H1 (cell line): Measurements from ENCODE around the gene FOXN3. TPM values are rescaled to one million over a fixed set of nuclear protein-coding genes. Genes with fewer than 3 reads are reported as not detected.

Experiments used
- CTCF ChIA-PET: fragments of 300-600 bp; sonication (Branson Sonifier 250); formaldehyde crosslinking; loops from one replicate; lab custom pipeline; 2021; ENCODE audit not compliant: partially characterized antibody; lab: Charles Lee
- POLR2A ChIA-PET: fragments of 300-600 bp; sonication (Branson Sonifier 250); formaldehyde crosslinking; loops from one replicate; lab custom pipeline; 2021; ENCODE audit warnings: inconsistent platforms; ENCODE audit not compliant: partially characterized antibody; lab: Charles Lee
- DNase-seq, 2 experiments: peaks; one replicate each; pipeline versions ENCODE4 v3.0.0 to v3.0.0-alpha.2; 2010 to 2022; ENCODE audit warnings: low spot score in 2 of 2, low read depth in 1 of 2, mixed read lengths in 1 of 2
- FAIRE-seq: peaks from 2 replicates; lab custom pipeline; 2011; peaks lifted over from hg19 to GRCh38; lab: Jason Lieb, UNC
- H2AFZ ChIP-seq: 2 replicates; pipeline ENCODE4 v1.8.1; 2012; ENCODE audit warnings: low read length, inconsistent platforms
- H2AK5ac ChIP-seq: 2 replicates; pipeline ENCODE4 v1.6.1; 2013; ENCODE audit warnings: low read depth, low read length
- H2BK120ac ChIP-seq: replicated peaks from 2 replicates; pipeline ENCODE3; 2013; ENCODE audit warnings: low read depth, low read length, inconsistent platforms
- H2BK12ac ChIP-seq: 2 replicates; pipeline ENCODE4 v1.6.1; 2013; ENCODE audit warnings: low read depth, low read length
- H2BK15ac ChIP-seq: 2 replicates; pipeline ENCODE4 v1.6.1; 2013; ENCODE audit warnings: low read length
- H2BK20ac ChIP-seq: 2 replicates; pipeline ENCODE4 v1.6.1; 2013; ENCODE audit warnings: low read length
- H2BK5ac ChIP-seq: 2 replicates; pipeline ENCODE4 v1.6.1; 2013; ENCODE audit warnings: low read depth, low read length
- H3K14ac ChIP-seq: 2 replicates; pipeline ENCODE4 v1.6.1; 2013; ENCODE audit warnings: inconsistent platforms; ENCODE audit not compliant: insufficient read length
- H3K18ac ChIP-seq: 2 replicates; pipeline ENCODE4 v1.6.1; 2013; ENCODE audit warnings: low read length; ENCODE audit errors: extremely low read depth
- H3K23ac ChIP-seq: 2 replicates; pipeline ENCODE4 v1.6.1; 2013; ENCODE audit warnings: inconsistent platforms; ENCODE audit not compliant: insufficient read length
- H3K23me2 ChIP-seq: 2 replicates; pipeline ENCODE4 v1.6.1; 2013; ENCODE audit warnings: low read depth, low read length
- H3K27ac ChIP-seq: 2 replicates; pipeline ENCODE4 v1.6.1; 2011; ENCODE audit warnings: low read depth, low read length, inconsistent platforms
- H3K27me3 ChIP-seq, 4 experiments: replicated peaks in 1 of 4; 1 replicate in 1 of 4; 2 replicates in 3 of 4; pipeline versions ENCODE4 v1.6.1 to v1.8.1; 2011 to 2013; ENCODE audit warnings: low read length in 3 of 4, mild to moderate bottlenecking in 3 of 4, inconsistent platforms in 2 of 4, mixed read lengths in 2 of 4, moderate library complexity in 1 of 4; ENCODE audit not compliant: control insufficient read depth in 3 of 4, insufficient read depth in 3 of 4; ENCODE audit errors: extremely low read depth in 1 of 4
- H3K36me3 ChIP-seq, 4 experiments: 2 replicates each; pipeline versions ENCODE4 v1.6.1 to v1.8.1; 2011 to 2013; ENCODE audit warnings: mild to moderate bottlenecking in 4 of 4, low read length in 3 of 4, moderate library complexity in 2 of 4, control low read depth in 1 of 4, inconsistent platforms in 1 of 4; ENCODE audit not compliant: insufficient read depth in 4 of 4, control insufficient read depth in 2 of 4
- H3K4ac ChIP-seq: replicated peaks from 2 replicates; pipeline ENCODE3; 2013; ENCODE audit warnings: low read length, low read depth, mixed read lengths, inconsistent platforms; ENCODE audit not compliant: insufficient read length
- H3K4me1 ChIP-seq, 4 experiments: replicated peaks in 1 of 4; 1 replicate in 1 of 4; 2 replicates in 3 of 4; pipeline versions ENCODE4 v1.6.1 to v1.8.1; 2011 to 2013; ENCODE audit warnings: low read length in 3 of 4, inconsistent platforms in 2 of 4, mixed read lengths in 1 of 4; ENCODE audit not compliant: insufficient read depth in 4 of 4, control insufficient read depth in 3 of 4
- H3K4me2 ChIP-seq, 2 experiments: 2 replicates each; pipeline versions ENCODE4 v1.6.1 to v1.8.1; 2011 to 2013; ENCODE audit warnings: low read depth in 2 of 2, low read length in 2 of 2, control low read depth in 1 of 2, inconsistent platforms in 1 of 2, mild to moderate bottlenecking in 1 of 2; ENCODE audit not compliant: insufficient read depth in 1 of 2
- H3K4me3 ChIP-seq, 4 experiments: fragments of 200-600, 300-600 bp in 1 of 4; sonication (generic), shearing (Covaris generic), sonication (Bioruptor Twin) in 1 of 4; 2 replicates each; pipeline versions ENCODE4 v1.5.1 to v1.8.1; 2011 to 2016; ENCODE audit warnings: low read length in 4 of 4, low read depth in 3 of 4, control low read depth in 2 of 4, inconsistent platforms in 2 of 4, mild to moderate bottlenecking in 2 of 4, mixed read lengths in 1 of 4, moderate library complexity in 1 of 4; ENCODE audit not compliant: insufficient read depth in 2 of 4; ENCODE audit errors: extremely low read depth in 1 of 4
- H3K56ac ChIP-seq: replicated peaks from 2 replicates; pipeline ENCODE3; 2013; ENCODE audit warnings: low read depth, mild to moderate bottlenecking, mixed read lengths, low read length, inconsistent platforms; ENCODE audit not compliant: insufficient read length
- H3K79me1 ChIP-seq: 2 replicates; pipeline ENCODE4 v1.6.1; 2013; ENCODE audit warnings: low read depth, low read length, control low read depth
- H3K79me2 ChIP-seq, 2 experiments: 2 replicates each; pipeline versions ENCODE4 v1.6.1 to v1.8.1; 2012 to 2013; ENCODE audit warnings: low read length in 2 of 2, mild to moderate bottlenecking in 2 of 2, inconsistent platforms in 1 of 2; ENCODE audit not compliant: insufficient read depth in 2 of 2, control insufficient read depth in 1 of 2
- H3K9ac ChIP-seq, 4 experiments: replicated peaks in 1 of 4; 1 replicate in 1 of 4; 2 replicates in 3 of 4; pipeline versions ENCODE4 v1.6.1 to v1.8.1; 2011 to 2013; ENCODE audit warnings: low read depth in 3 of 4, low read length in 3 of 4, control low read depth in 2 of 4, mild to moderate bottlenecking in 2 of 4, moderate library complexity in 2 of 4, inconsistent platforms in 1 of 4; ENCODE audit errors: extremely low read depth in 1 of 4
- H3K9me3 ChIP-seq, 2 experiments: 2 replicates each; pipeline versions ENCODE4 v1.6.1 to v1.8.1; 2012 to 2013; ENCODE audit warnings: mild to moderate bottlenecking in 2 of 2, moderate library complexity in 2 of 2, control low read depth in 1 of 2, inconsistent platforms in 1 of 2, low read depth in 1 of 2, low read length in 1 of 2, mixed read lengths in 1 of 2; ENCODE audit not compliant: insufficient read depth in 2 of 2
- H4K20me1 ChIP-seq, 2 experiments: replicated peaks in 1 of 2; 2 replicates each; pipeline versions ENCODE3 to v1.8.1; 2011 to 2013; ENCODE audit warnings: inconsistent platforms in 2 of 2, low read length in 2 of 2, mild to moderate bottlenecking in 1 of 2; ENCODE audit not compliant: insufficient read depth in 2 of 2, control insufficient read depth in 1 of 2
- H4K5ac ChIP-seq: 2 replicates; pipeline ENCODE4 v1.6.1; 2013; ENCODE audit warnings: low read length, low read depth, mixed read lengths, inconsistent platforms; ENCODE audit not compliant: insufficient read length
- H4K8ac ChIP-seq: 2 replicates; pipeline ENCODE4 v1.8.0; 2013; ENCODE audit warnings: mild to moderate bottlenecking, moderate library complexity, low read length, inconsistent platforms; ENCODE audit not compliant: insufficient read depth; ENCODE audit errors: extremely low read depth
- H4K91ac ChIP-seq: replicated peaks from 2 replicates; pipeline ENCODE3; 2013; ENCODE audit warnings: low read length, mixed read lengths, inconsistent platforms; ENCODE audit not compliant: insufficient read length
- GABPA ChIP-seq: IDR thresholded peaks from 2 replicates; pipeline ENCODE4 v1.6.1; 2011; ENCODE audit warnings: mild to moderate bottlenecking, low read length, moderate library complexity, borderline replicate concordance; ENCODE audit not compliant: insufficient read depth
- HDAC6 ChIP-seq: IDR thresholded peaks from one replicate; pipeline ENCODE4 v1.7.1; 2012; ENCODE audit warnings: low read depth, mild to moderate bottlenecking, inconsistent platforms, low read length, moderate library complexity
- NANOG ChIP-seq: IDR thresholded peaks from 2 replicates; pipeline ENCODE4 v1.6.1; 2011; ENCODE audit warnings: low read length, low read depth, mild to moderate bottlenecking, inconsistent platforms; ENCODE audit not compliant: insufficient read depth, poor library complexity, severe bottlenecking
- PHF8 ChIP-seq: fragments of 200-600 bp; sonication (generic); conservative IDR thresholded peaks from 2 replicates; pipeline ENCODE4 v1.7.1; 2012; ENCODE audit warnings: low read depth, mild to moderate bottlenecking, inconsistent platforms, low read length, moderate library complexity
- RFX5 ChIP-seq: IDR thresholded peaks from 2 replicates; pipeline ENCODE4 v1.6.1; 2011; ENCODE audit warnings: low read depth, low read length, improper control_type of control experiment, borderline replicate concordance
- RNF2 ChIP-seq: fragments of 200-900, 300-1000 bp; sonication (generic); IDR thresholded peaks from 2 replicates; pipeline ENCODE4 v1.7.1; 2016; ENCODE audit warnings: borderline replicate concordance, low read depth, mild to moderate bottlenecking, antibody characterized with exemption, low read length; ENCODE audit not compliant: poor library complexity, severe bottlenecking; ENCODE audit errors: missing control alignments
- RXRA ChIP-seq: IDR thresholded peaks from 2 replicates; pipeline ENCODE4 v1.6.1; 2011; ENCODE audit warnings: low read depth, mild to moderate bottlenecking, low read length, moderate library complexity; ENCODE audit not compliant: insufficient read depth
- SIX5 ChIP-seq: IDR thresholded peaks from 2 replicates; pipeline ENCODE4 v1.6.1; 2011; ENCODE audit warnings: mild to moderate bottlenecking, low read depth, low read length
- SP1 ChIP-seq: IDR thresholded peaks from 2 replicates; pipeline ENCODE4 v1.6.1; 2011; ENCODE audit warnings: low read depth, low read length
- WGBS, 2 experiments: shearing (Covaris generic) in 1 of 2; methylation state at CpG; one replicate each; pipeline versions ENCODE4 v1.1.6 to v1.1.7; 2013 to 2015; ENCODE audit warnings: low lambda C conversion rate in 2 of 2, mixed read lengths in 2 of 2, inconsistent platforms in 1 of 2, low coverage in 1 of 2, missing lambda C conversion rate in 1 of 2; ENCODE audit not compliant: insufficient replicate concordance in 2 of 2, insufficient coverage in 1 of 2, insufficient read length in 1 of 2; ENCODE audit errors: extremely low coverage in 1 of 2, missing lambda C conversion rate in 1 of 2; 5-methylcytosine and 5-hydroxymethylcytosine counted together
- polyA plus RNA-seq, 7 experiments: library from polyadenylated mRNA; depleted of rRNA in 3 of 7; stranded (reverse) in 5 of 7; unstranded in 2 of 7; fragments of >200 nt in 5 of 7; fragments of 200-250 nt in 2 of 7; gene quantifications; 1 replicate in 5 of 7; 2 replicates in 1 of 7; 4 replicates in 1 of 7; pipeline versions ENCODE4 v1.2.1 to v1.2.3, GENCODE V29; 2011 to 2013; ENCODE audit warnings: missing spikeins in 2 of 7, mixed read lengths in 2 of 7
- total RNA-seq: library from RNA; stranded (reverse); fragmentation: NEBNext Ultra II Directional; extraction: Animal tissue kit (Norgen Biotek cat#: 25700); gene quantifications from 2 replicates; pipeline ENCODE4 v1.2.1, GENCODE V29; 2021

Gene FOXN3
- total and polyA plus RNA-seq, 2 of the 8 experiments (the other 6 are each of a cell fraction or from before 2014, with no cell fraction given): 52.6 to 178 TPM

GRCh38 chr14:89137526-89138163 lies 279.4 kb downstream of the FOXN3 start:
- H2BK15ac ChIP-seq: no peak overlapping the region
- 93% methylated on average over 7 of the region's 7 CpGs; no CpG with 5 or more reads in 1 of the 2 experiments for WGBS, 2 experiments
- no peak overlapping the region for H2AK5ac ChIP-seq
- TF ChIP-seq SP1: no peak
- no peak for TF ChIP-seq NANOG
- TF ChIP-seq HDAC6: no peak
- TF ChIP-seq PHF8: no peak
- no peak for TF ChIP-seq RNF2
- no peak for TF ChIP-seq RFX5
- TF ChIP-seq SIX5: no peak
- no peak for TF ChIP-seq RXRA
- TF ChIP-seq GABPA: no peak
- DNase-seq: no peak
- no peaks in the 10 kb centered on the region for H4K20me1 ChIP-seq
- H2BK5ac ChIP-seq: no peak overlapping the region
- FAIRE-seq: no peak
- no peak overlapping the region for H2BK12ac ChIP-seq
- no peak overlapping the region for H2AFZ ChIP-seq
- no peak overlapping the region for H3K4me3 ChIP-seq
- no peak overlapping the region for H2BK20ac ChIP-seq
- H3K27ac ChIP-seq: no peak overlapping the region
- H4K8ac ChIP-seq: no peak overlapping the region; the same call in 1 of the 2 replicates
- no peak overlapping the region for H4K91ac ChIP-seq
- ChIA-PET POLR2A (no interaction called here), CTCF (interaction anchor here (0.9 to 2.0 kb wide), 4 partner anchors 13 to 39 kb away, joined by 3 to 6 read pairs (median 4); no protein-coding TSS in a partner anchor)
- H3K27me3 ChIP-seq: no peaks in the 10 kb centered on the region; a peak in 1 of 7 replicates
- no peak overlapping the region for H3K23ac ChIP-seq
- no peak overlapping the region for H3K56ac ChIP-seq
- no peak overlapping the region for H3K18ac ChIP-seq
- no peak overlapping the region for H3K4ac ChIP-seq
- no peak overlapping the region for H2BK120ac ChIP-seq
- H3K9me3 ChIP-seq: no peaks in the 10 kb centered on the region
- no peak overlapping the region for H3K9ac ChIP-seq
- no peak overlapping the region for H3K4me2 ChIP-seq
- H3K4me1 ChIP-seq: peaks cover 5 to 14% (median 9%) of the 10 kb centered on the region in 4 experiments; a peak in 5 of 7 replicates
- no peaks in the 10 kb centered on the region for H3K79me1 ChIP-seq
- H3K14ac ChIP-seq: no peak overlapping the region
- no peaks in the 10 kb centered on the region for H3K79me2 ChIP-seq
- no peaks in the 10 kb centered on the region; a peak in 1 of 8 replicates for H3K36me3 ChIP-seq
- H3K23me2 ChIP-seq: no peaks in the 10 kb centered on the region; the same call in 1 of the 2 replicates
- no peak overlapping the region for H4K5ac ChIP-seq
